HepG2 (cell line): ENCODE results near the gene TTBK1. TPM values are rescaled to one million over a fixed set of nuclear protein-coding genes. Genes with fewer than 3 reads are reported as not detected.

Experiments
- AGO1 ChIP-seq: fragments of 200-400 bp; formaldehyde crosslinking; IDR thresholded peaks from 2 replicates; pipeline ENCODE4 v1.6.1; 2017; ENCODE audit warnings: mild to moderate bottlenecking, low read depth, low read length, moderate library complexity; ENCODE audit not compliant: poor library complexity, severe bottlenecking
- FUBP1 ChIP-seq: sonication (generic); formaldehyde crosslinking; IDR thresholded peaks from 2 replicates; pipeline ENCODE4 v1.5.1; 2020; ENCODE audit warnings: missing genetic modification reagents, mild to moderate bottlenecking, borderline replicate concordance
- GZF1 ChIP-seq: sonication (generic); formaldehyde crosslinking; IDR thresholded peaks from 2 replicates; pipeline ENCODE4 v1.5.1; 2020; ENCODE audit warnings: mild to moderate bottlenecking, missing genetic modification reagents
- KDM3A ChIP-seq: IDR thresholded peaks from 2 replicates; pipeline ENCODE4 v1.6.1; 2018; ENCODE audit warnings: low read depth, missing compliant biosample characterization
- MED8 ChIP-seq: sonication (generic); formaldehyde crosslinking; IDR thresholded peaks from 2 replicates; pipeline ENCODE4 v1.8.1; 2023; ENCODE audit warnings: mild to moderate bottlenecking, missing genetic modification reagents; ENCODE audit not compliant: insufficient replicate concordance
- MTERF4 ChIP-seq: sonication (generic); formaldehyde crosslinking; IDR thresholded peaks from 2 replicates; pipeline ENCODE4 v1.8.0; 2023; ENCODE audit warnings: mild to moderate bottlenecking, missing genetic modification reagents
- MZF1 ChIP-seq: sonication (generic); formaldehyde crosslinking; IDR thresholded peaks from 2 replicates; pipeline ENCODE4 v1.8.1; 2023; ENCODE audit warnings: mild to moderate bottlenecking, missing genetic modification reagents, borderline replicate concordance
- ZBTB26 ChIP-seq: IDR thresholded peaks from 2 replicates; pipeline ENCODE4 v1.6.1; 2016; ENCODE audit warnings: missing compliant biosample characterization, missing genetic modification reagents, borderline replicate concordance
- ZBTB44 ChIP-seq: sonication (generic); formaldehyde crosslinking; IDR thresholded peaks from 2 replicates; pipeline ENCODE4 v1.4.0; 2020; ENCODE audit warnings: missing genetic modification reagents
- ZFP62 ChIP-seq: sonication (generic); formaldehyde crosslinking; IDR thresholded peaks from 2 replicates; pipeline ENCODE4 v1.4.0; 2020; ENCODE audit warnings: missing genetic modification reagents
- ZNF160 ChIP-seq: sonication (generic); formaldehyde crosslinking; IDR thresholded peaks from 2 replicates; pipeline ENCODE4 v1.8.0; 2022; ENCODE audit warnings: mild to moderate bottlenecking, inconsistent platforms, missing genetic modification reagents
- ZNF180 ChIP-seq: sonication (generic); formaldehyde crosslinking; IDR thresholded peaks from 2 replicates; pipeline ENCODE4 v1.4.0; 2020; ENCODE audit warnings: low read depth, missing genetic modification reagents, borderline replicate concordance
- ZNF331 ChIP-seq: sonication (generic); formaldehyde crosslinking; IDR thresholded peaks from 2 replicates; pipeline ENCODE4 v1.4.0; 2020; ENCODE audit warnings: missing genetic modification reagents
- ZNF335 ChIP-seq: sonication (generic); formaldehyde crosslinking; IDR thresholded peaks from 2 replicates; pipeline ENCODE4 v1.4.0; 2020; ENCODE audit warnings: missing genetic modification reagents
- ZNF34 ChIP-seq: sonication (generic); formaldehyde crosslinking; IDR thresholded peaks from 2 replicates; pipeline ENCODE4 v1.4.0; 2020; ENCODE audit warnings: mild to moderate bottlenecking, missing genetic modification reagents, borderline replicate concordance
- ZNF501 ChIP-seq: sonication (generic); formaldehyde crosslinking; IDR thresholded peaks from 2 replicates; pipeline ENCODE4 v1.5.1; 2020; ENCODE audit warnings: mild to moderate bottlenecking, moderate library complexity, missing genetic modification reagents
- ZNF512 ChIP-seq: sonication (generic); formaldehyde crosslinking; IDR thresholded peaks from 2 replicates; pipeline ENCODE4 v1.4.0; 2020; ENCODE audit warnings: mild to moderate bottlenecking, missing genetic modification reagents
- ZNF574 ChIP-seq: sonication (generic); formaldehyde crosslinking; IDR thresholded peaks from 2 replicates; pipeline ENCODE4 v1.4.0; 2020; ENCODE audit warnings: missing genetic modification reagents
- ZZZ3 ChIP-seq: sonication (generic); formaldehyde crosslinking; IDR thresholded peaks from 2 replicates; pipeline ENCODE4 v1.4.0; 2020; ENCODE audit warnings: missing genetic modification reagents, mild to moderate bottlenecking, borderline replicate concordance
- polyA plus RNA-seq, 8 experiments: library from polyadenylated mRNA; depleted of rRNA in 3 of 8; stranded (reverse) in 7 of 8; unstranded in 1 of 8; fragments of >200 nt; fragmentation: Illumina TruSeq in 4 of 8; extraction: Trizol in 4 of 8; gene quantifications; 2 replicates each; pipeline versions ENCODE4 v1.2.1 to v1.2.3, GENCODE V29; 2011 to 2016; ENCODE audit warnings: low read depth in 4 of 8, missing spikeins in 1 of 8, mixed read lengths in 1 of 8; ENCODE audit not compliant: insufficient read depth in 1 of 8
- total RNA-seq, 5 experiments: library from RNA; depleted of rRNA; stranded (reverse); fragments of >200 nt; fragmentation: Illumina TruSeq; extraction: Trizol; gene quantifications; 2 replicates each; pipeline ENCODE4 v1.2.3, GENCODE V29; 2016; ENCODE audit warnings: low read depth in 1 of 5

TTBK1 gene
- total and polyA plus RNA-seq, 2 of the 13 experiments (the other 11 are each of a cell fraction or from before 2014, with no cell fraction given): 0.24 to 0.33 TPM

- TF ChIP-seq MTERF4 (CRISPR knock-in tag) (no peak), ZNF180 (CRISPR knock-in tag) (no peak), ZBTB44 (no peak), MZF1 (no peak), FUBP1 (0 out of 2 replicates have a peak, but pooled peaks have one; percentile 69), ZNF34 (CRISPR knock-in tag) (no peak), ZNF335 (CRISPR knock-in tag) (no peak), GZF1 (peak; percentile 95), ZNF574 (CRISPR knock-in tag) (peak; percentile 83), MED8 (CRISPR knock-in tag) (no peak), ZNF160 (CRISPR knock-in tag) (no peak), ZNF331 (no peak; the same call in 1 of the 2 replicates), KDM3A (peak; percentile 60; the same call in 1 of the 2 replicates), ZNF501 (CRISPR knock-in tag) (peak; percentile 85), ZNF512 (CRISPR knock-in tag) (no peak), ZFP62 (no peak), ZZZ3 (CRISPR knock-in tag) (no peak; the same call in 1 of the 2 replicates), AGO1 (no peak), ZBTB26 (CRISPR knock-in tag) (no peak)
These were observed 47.6 kb downstream of the TTBK1 start (continued) for GRCh38 chr6:43290905-43291355.
